K562 (cell line): ENCODE results near the gene AK2. TPM values are rescaled to one million over a fixed set of nuclear protein-coding genes. Genes with fewer than 3 reads are reported as not detected.
A peak's percentile ranks its signal among the peaks of the same experiment; 100 is the strongest.

Source experiments
- BDP1 ChIP-seq: IDR thresholded peaks from 3 replicates; pipeline ENCODE4 v1.6.1; 2011; ENCODE audit not compliant: insufficient read length, insufficient read depth
- CHCHD3 ChIP-seq: fragments of 250-450 bp; sonication (Bioruptor Pico); IDR thresholded peaks from 2 replicates; pipeline ENCODE4 v2.1.2; 2022; ENCODE audit warnings: mild to moderate bottlenecking
- DDX20 ChIP-seq: fragments of 450-650 bp; IDR thresholded peaks from 2 replicates; pipeline ENCODE4 v1.6.1; 2016; ENCODE audit warnings: missing genetic modification characterization, low read depth, mild to moderate bottlenecking, missing compliant biosample characterization, moderate library complexity
- ELK1 ChIP-seq: sonication (generic); formaldehyde crosslinking; IDR thresholded peaks from 2 replicates; pipeline ENCODE4 v1.8.1; 2022; ENCODE audit warnings: missing genetic modification reagents
- HLTF ChIP-seq: fragments of 450-650 bp; IDR thresholded peaks from 2 replicates; pipeline ENCODE4 v1.6.1; 2016
- MLLT1 ChIP-seq, 2 experiments: fragments of 450-650 bp; IDR thresholded peaks; 2 replicates each; pipeline ENCODE4 v1.6.1; 2016
- NCOA4 ChIP-seq: fragments of 450-650 bp; IDR thresholded peaks from 2 replicates; pipeline ENCODE4 v1.6.1; 2018; ENCODE audit warnings: mild to moderate bottlenecking; ENCODE audit not compliant: partially characterized antibody
- POLR2B ChIP-seq: fragments of 450-650 bp; IDR thresholded peaks from 2 replicates; pipeline ENCODE4 v1.6.1; 2018; ENCODE audit warnings: low read depth; ENCODE audit not compliant: partially characterized antibody
- RBBP5 ChIP-seq: fragments of 200-600 bp; sonication (generic); IDR thresholded peaks from 2 replicates; pipeline ENCODE4 v1.6.1; 2012; ENCODE audit warnings: borderline replicate concordance, mild to moderate bottlenecking, low read length, control low read depth, inconsistent platforms; ENCODE audit not compliant: insufficient read depth, poor library complexity, severe bottlenecking
- REST ChIP-seq, 2 experiments: fragments of 450-650 bp; formaldehyde crosslinking in 1 of 2; IDR thresholded peaks; 2 replicates each; pipeline versions ENCODE4 v1.4.0 to v1.6.1; 2014 to 2020; ENCODE audit warnings: mild to moderate bottlenecking in 2 of 2, borderline replicate concordance in 1 of 2, low read depth in 1 of 2
- SRSF9 ChIP-seq: fragments of 200-400 bp; formaldehyde crosslinking; IDR thresholded peaks from 2 replicates; pipeline ENCODE4 v1.6.1; 2017; ENCODE audit warnings: low read depth, low read length, borderline replicate concordance
- TOE1 ChIP-seq, 2 experiments: fragments of 450-650 bp in 1 of 2; sonication (generic) in 1 of 2; formaldehyde crosslinking in 1 of 2; IDR thresholded peaks; 2 replicates each; pipeline versions ENCODE4 v1.7.1 to v1.8.0; 2016 to 2022; ENCODE audit warnings: borderline replicate concordance in 2 of 2, mild to moderate bottlenecking in 2 of 2, antibody characterized with exemption in 1 of 2, inconsistent platforms in 1 of 2, low read depth in 1 of 2, missing genetic modification reagents in 1 of 2, moderate library complexity in 1 of 2
- ZNF232 ChIP-seq: sonication (generic); formaldehyde crosslinking; IDR thresholded peaks from 2 replicates; pipeline ENCODE4 v1.8.0; 2022; ENCODE audit warnings: mild to moderate bottlenecking, missing genetic modification reagents
- ZNF384 ChIP-seq: IDR thresholded peaks from 2 replicates; pipeline ENCODE4 v1.6.1; 2012; ENCODE audit warnings: low read depth, low read length, improper control_type of control experiment
- ZNF778 ChIP-seq: fragments of 450-650 bp; formaldehyde crosslinking; IDR thresholded peaks from 2 replicates; pipeline ENCODE4 v1.4.0; 2020; ENCODE audit warnings: mild to moderate bottlenecking, moderate library complexity
- ZNF79 ChIP-seq: fragments of 250-450 bp; sonication (Bioruptor Pico); IDR thresholded peaks from 2 replicates; pipeline ENCODE4 v1.4.0; 2020; ENCODE audit warnings: low read depth, mild to moderate bottlenecking, moderate library complexity
- polyA plus RNA-seq, 8 experiments: library from polyadenylated mRNA; depleted of rRNA in 4 of 8; stranded (reverse) in 5 of 8; unstranded in 3 of 8; fragments of >200 nt; fragmentation: Nextera tagmentation in 2 of 8; fragmentation: Illumina TruSeq in 1 of 8; extraction: Ambion mirVana in 2 of 8; extraction: Trizol in 1 of 8; gene quantifications; 2 replicates each; pipeline versions ENCODE4 v1.2.1 to v1.2.3, GENCODE V29; 2011 to 2014; ENCODE audit warnings: inconsistent platforms in 1 of 8, missing spikeins in 1 of 8
- total RNA-seq, 7 experiments: library from RNA; depleted of rRNA in 6 of 7; stranded (reverse); fragments of >200 nt in 6 of 7; fragmentation: Illumina TruSeq in 2 of 7; extraction: Trizol in 2 of 7; gene quantifications; 2 replicates each; pipeline versions ENCODE4 v1.2.1 to v1.2.3, GENCODE V29; 2011 to 2021; ENCODE audit warnings: low replicate concordance in 1 of 7
- TF ChIP-seq, protein P1 (sequence below): sonication (generic); formaldehyde crosslinking; IDR thresholded peaks from 2 replicates; pipeline ENCODE4 v1.8.0; 2022; ENCODE audit warnings: mild to moderate bottlenecking, missing genetic modification reagents

Gene AK2
- total and polyA plus RNA-seq, 9 of the 15 experiments (the other 6 are each of a cell fraction or from before 2014, with no cell fraction given): 105 to 1,050 (median 509) TPM

- TF ChIP-seq, protein P1, sequence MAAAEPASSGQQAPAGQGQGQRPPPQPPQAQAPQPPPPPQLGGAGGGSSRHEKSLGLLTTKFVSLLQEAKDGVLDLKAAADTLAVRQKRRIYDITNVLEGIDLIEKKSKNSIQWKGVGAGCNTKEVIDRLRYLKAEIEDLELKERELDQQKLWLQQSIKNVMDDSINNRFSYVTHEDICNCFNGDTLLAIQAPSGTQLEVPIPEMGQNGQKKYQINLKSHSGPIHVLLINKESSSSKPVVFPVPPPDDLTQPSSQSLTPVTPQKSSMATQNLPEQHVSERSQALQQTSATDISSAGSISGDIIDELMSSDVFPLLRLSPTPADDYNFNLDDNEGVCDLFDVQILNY (CRISPR knock-in tag): 0 out of 2 replicates have a peak, but pooled peaks have one; percentile 40
- TF ChIP-seq ZNF384 (peak; percentile 60), HLTF (no peak), BDP1 (no peak), NCOA4 (no peak), TOE1 (IDR thresholded peaks at IDR 0.05; ENCODE audit: borderline replicate concordance) (no peak), TOE1 (CRISPR knock-in tag; IDR thresholded peaks at IDR 0.05; ENCODE audit: borderline replicate concordance, low read depth) (no peak), SRSF9 (no peak), POLR2B (no peak), DDX20 (no peak), CHCHD3 (no peak), ELK1 (no peak), ZNF232 (CRISPR knock-in tag) (no peak), RBBP5 (peak; percentile 30), REST (IDR thresholded peaks at IDR 0.05; ENCODE audit: borderline replicate concordance) (peak; percentile 59; the same call in 1 of the 2 replicates), REST (CRISPR knock-in tag; IDR thresholded peaks at IDR 0.05; ENCODE audit: low read depth) (no peak), ZNF778 (CRISPR knock-in tag) (no peak), MLLT1 (IDR thresholded peaks at IDR 0.05) (peak in 1 of 2 experiments; percentile 50; a peak in 1 of 4 replicates), ZNF79 (no peak)
These were observed 27.1 kb downstream of the AK2 start (continued) for GRCh38 chr1:33009561-33009960.
